GM12864 (cell line): ENCODE results near the gene TECTA.

ENCODE experiments used
- DNase-seq: peaks from one replicate; pipeline ENCODE4 v3.0.0-alpha.2; 2011; ENCODE audit warnings: low read depth
- H3K4me3 ChIP-seq: 2 replicates; pipeline ENCODE4 v1.5.1; 2011; ENCODE audit warnings: mild to moderate bottlenecking, low read depth, low read length, control low read depth
- CTCF ChIP-seq: IDR thresholded peaks from 2 replicates; pipeline ENCODE4 v1.5.1; 2011; ENCODE audit warnings: low read depth, mild to moderate bottlenecking, moderate library complexity, low read length, control low read depth, inconsistent platforms; ENCODE audit errors: missing control alignments

Gene TECTA

GRCh38 chr11:121090145-121090721, 10.8 kb upstream of the TECTA start:
- no peak for DNase-seq
- TF ChIP-seq CTCF: no peak
- H3K4me3 ChIP-seq: no peak overlapping the region

GRCh38 chr11:121091492-121092152, 9.4 kb upstream of the TECTA start:
- no peak for TF ChIP-seq CTCF
- no peak overlapping the region for H3K4me3 ChIP-seq
- DNase-seq: no peak

GRCh38 chr11:121095561-121095960, 5.5 kb upstream of the TECTA start:
- DNase-seq: no peak
- H3K4me3 ChIP-seq: no peak overlapping the region
- TF ChIP-seq CTCF: no peak

DNA sequence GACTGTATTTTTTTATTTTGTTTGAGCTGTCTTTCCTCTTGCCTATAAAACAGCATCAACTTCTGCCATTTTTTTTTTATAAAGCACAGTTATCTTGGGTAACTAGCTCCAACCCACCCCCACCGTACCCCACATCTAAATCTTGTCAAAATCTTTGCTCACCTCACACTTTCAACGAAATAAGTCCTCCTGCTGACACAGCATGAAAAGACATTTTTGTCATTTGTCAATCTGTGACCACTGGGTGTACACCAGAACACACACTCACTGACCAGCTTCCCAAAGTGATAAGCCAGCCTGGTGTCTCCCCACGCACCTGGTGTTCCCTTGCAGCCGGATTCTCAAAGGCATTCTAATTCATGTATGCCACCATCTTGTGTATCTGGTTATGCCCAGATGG, 1.7 kb upstream of the TECTA start:
- no peak for TF ChIP-seq CTCF
- DNase-seq: no peak
- H3K4me3 ChIP-seq: no peak overlapping the region

DNA sequence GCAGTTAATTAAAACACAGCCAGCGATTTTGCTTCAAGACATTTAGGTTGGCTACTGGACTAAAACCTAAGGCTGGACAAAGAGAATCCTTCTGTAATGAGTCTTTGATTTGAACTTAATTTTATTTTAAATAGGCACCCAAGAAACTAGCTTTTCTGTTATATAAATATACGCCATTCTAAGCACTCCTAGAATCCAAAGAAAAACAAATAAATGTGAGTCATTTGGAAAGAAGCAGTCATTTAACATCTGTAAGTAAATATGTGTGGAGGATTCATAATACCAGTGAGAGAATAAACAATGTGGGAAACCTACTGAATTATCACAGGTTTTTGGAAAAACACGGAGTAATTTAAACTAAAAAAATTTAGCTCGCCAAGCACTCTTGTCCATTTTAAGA, 1.2 kb upstream of the TECTA start:
- TF ChIP-seq CTCF: no peak
- no peak overlapping the region for H3K4me3 ChIP-seq
- no peak for DNase-seq

GRCh38 chr11:121104312-121104762, 3.3 kb downstream of the TECTA start:
- no peak overlapping the region for H3K4me3 ChIP-seq
- DNase-seq: no peak
- TF ChIP-seq CTCF: peak; percentile 42

DNA sequence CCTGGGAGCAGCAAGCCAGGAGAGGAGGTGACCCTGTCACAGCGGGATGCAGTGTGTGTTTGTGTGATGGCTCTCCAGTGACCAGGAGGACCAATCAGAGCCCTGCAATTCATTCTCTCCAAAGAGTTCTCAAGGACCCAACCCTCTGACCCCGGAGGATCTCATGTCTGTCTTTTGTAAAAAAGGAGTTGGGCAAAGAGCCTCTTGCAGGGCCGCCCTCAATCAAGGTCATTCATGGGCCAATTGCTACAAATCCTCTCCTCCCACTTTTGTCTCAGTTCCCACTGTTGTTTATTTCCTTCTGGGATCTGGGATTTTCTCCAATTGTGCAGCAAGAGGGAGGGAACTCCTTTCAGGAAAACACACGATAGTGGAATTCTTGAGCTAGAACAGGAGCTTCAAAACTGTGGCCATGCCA, 4.0 kb downstream of the TECTA start:
- no peak for DNase-seq
- TF ChIP-seq CTCF: no peak
- no peak overlapping the region for H3K4me3 ChIP-seq
